GM23338 (cell line): Measurements from ENCODE around the gene MARCKSL1. TPM values are rescaled to one million over a fixed set of nuclear protein-coding genes. Genes with fewer than 3 reads are reported as not detected.
"Not testable (repeated sequence)": the region's sequence is repeated elsewhere in the genome, so short reads cannot be mapped to it uniquely, and the experiment has no call there.

Source experiments
- ATAC-seq: fragments of 200-7000 bp; cut with Tn5 transposase; 3 replicates; pipeline ENCODE4 v1.9.1; 2020
- DNase-seq: peaks from one replicate; pipeline ENCODE4 v3.0.0-alpha.2; 2015; ENCODE audit warnings: low spot score
- H2AFZ ChIP-seq: fragments of 200-600 bp; sonication (generic); 2 replicates; pipeline ENCODE4 v1.8.0; 2016; ENCODE audit warnings: antibody characterized with exemption, mild to moderate bottlenecking, moderate library complexity
- H3F3A ChIP-seq: fragments of 200-600 bp; sonication (generic); replicated peaks from 2 replicates; pipeline ENCODE4 v1.8.0; 2017; ENCODE audit warnings: antibody characterized with exemption, mixed run types, low read depth
- H3K27ac ChIP-seq: fragments of 200-600 bp; sonication (generic); 2 replicates; pipeline ENCODE4 v1.6.1; 2016; ENCODE audit warnings: low read depth
- H3K27me3 ChIP-seq: fragments of 200-600 bp; sonication (generic); 2 replicates; pipeline ENCODE4 v1.8.0; 2016; ENCODE audit warnings: mild to moderate bottlenecking, mixed run types, moderate library complexity; ENCODE audit not compliant: insufficient read depth
- H3K36me3 ChIP-seq: fragments of 200-600 bp; sonication (generic); 2 replicates; pipeline ENCODE4 v1.8.0; 2016; ENCODE audit warnings: mild to moderate bottlenecking; ENCODE audit not compliant: insufficient read depth
- H3K4me1 ChIP-seq: fragments of 200-600 bp; sonication (generic); 2 replicates; pipeline ENCODE4 v1.8.0; 2016; ENCODE audit warnings: mild to moderate bottlenecking, moderate library complexity; ENCODE audit not compliant: insufficient read depth
- H3K4me2 ChIP-seq: fragments of 200-600 bp; sonication (generic); 2 replicates; pipeline ENCODE4 v1.7.1; 2017; ENCODE audit warnings: mixed run types
- H3K4me3 ChIP-seq: fragments of 200-600 bp; sonication (generic); 2 replicates; pipeline ENCODE4 v1.6.1; 2016; ENCODE audit warnings: mixed run types
- H3K79me2 ChIP-seq: fragments of 200-600 bp; sonication (generic); replicated peaks from 2 replicates; pipeline ENCODE4 v1.8.0; 2017; ENCODE audit warnings: mild to moderate bottlenecking; ENCODE audit not compliant: insufficient read depth
- H3K9me2 ChIP-seq: fragments of 200-600 bp; sonication (generic); 2 replicates; pipeline ENCODE4 v1.8.0; 2017; ENCODE audit not compliant: insufficient read depth
- H4K20me1 ChIP-seq: fragments of 200-600 bp; sonication (generic); replicated peaks from 2 replicates; pipeline ENCODE4 v1.8.0; 2017; ENCODE audit warnings: mild to moderate bottlenecking; ENCODE audit not compliant: insufficient read depth
- H3K27ac Mint-ChIP-seq: 2 replicates; pipeline ENCODE4 v1.8.0; 2020; ENCODE audit warnings: inconsistent platforms, mild to moderate bottlenecking, moderate library complexity, mixed read lengths
- H3K27me3 Mint-ChIP-seq: 3 replicates; pipeline ENCODE4 v1.8.0; 2022; ENCODE audit warnings: low read depth, mild to moderate bottlenecking, moderate library complexity, mixed read lengths, inconsistent platforms; ENCODE audit not compliant: insufficient read depth, poor library complexity
- H3K36me3 Mint-ChIP-seq: 3 replicates; pipeline ENCODE4 v1.8.0; 2021; ENCODE audit warnings: low read depth, mild to moderate bottlenecking, inconsistent platforms, moderate library complexity, mixed read lengths
- H3K4me1 Mint-ChIP-seq: 3 replicates; pipeline ENCODE4 v1.8.0; 2020; ENCODE audit warnings: mild to moderate bottlenecking, inconsistent platforms, mixed read lengths
- H3K4me3 Mint-ChIP-seq: 3 replicates; pipeline ENCODE4 v1.8.0; 2021; ENCODE audit warnings: moderate library complexity, mild to moderate bottlenecking, inconsistent platforms, mixed read lengths
- H3K9me3 Mint-ChIP-seq: 3 replicates; pipeline ENCODE4 v1.8.0; 2020; ENCODE audit warnings: moderate library complexity, mild to moderate bottlenecking, inconsistent platforms, mixed read lengths
- CTCF ChIP-seq, 2 experiments: fragments of 200-600 bp in 1 of 2; sonication (generic) in 1 of 2; conservative IDR thresholded peaks; 2 replicates each; pipeline versions ENCODE4 v1.5.1 to v1.6.1; 2016 to 2017; ENCODE audit warnings: antibody characterized with exemption in 2 of 2, low read depth in 2 of 2, mild to moderate bottlenecking in 2 of 2, moderate library complexity in 1 of 2
- NANOG ChIP-seq: IDR thresholded peaks from 2 replicates; pipeline ENCODE4 v1.6.1; 2016; ENCODE audit warnings: antibody characterized with exemption, borderline replicate concordance
- POLR2AphosphoS5 ChIP-seq: IDR thresholded peaks from 2 replicates; pipeline ENCODE4 v1.6.1; 2016; ENCODE audit warnings: antibody characterized with exemption, low read depth
- REST ChIP-seq: IDR thresholded peaks from one replicate; pipeline ENCODE4 v1.6.1; 2018; ENCODE audit warnings: antibody characterized with exemption; ENCODE audit not compliant: unreplicated experiment
- ZNF462 ChIP-seq: fragments of 250-450 bp; sonication (Bioruptor Pico); IDR thresholded peaks from 2 replicates; pipeline ENCODE4 v1.5.0; 2020; ENCODE audit warnings: mild to moderate bottlenecking, moderate library complexity
- polyA plus RNA-seq: library from polyadenylated mRNA; unstranded; fragments of >200 nt; fragmentation: Nextera tagmentation; extraction: Ambion mirVana; gene quantifications from 2 replicates; pipeline ENCODE4 v1.2.1, GENCODE V29; 2016
- total RNA-seq: library from RNA; depleted of rRNA; stranded (reverse); fragments of >200 nt; shearing (Covaris generic); gene quantifications from 2 replicates; pipeline ENCODE4 v1.2.3, GENCODE V29; 2014

MARCKSL1 gene
- total and polyA plus RNA-seq, 2 experiments from 2014 or later, result 329 to 553 TPM

- H3K27me3 Mint-ChIP-seq, result peaks cover 7% of the 10 kb centered on the region
- H3K9me2 ChIP-seq, result no peaks in the 10 kb centered on the region
- H3F3A ChIP-seq, result no peaks in the 10 kb centered on the region
- no peaks in the 10 kb centered on the region for H3K9me3 Mint-ChIP-seq
- no peak for DNase-seq
- H3K4me1 ChIP-seq, result no peaks in the 10 kb centered on the region
- no peak for ATAC-seq
- no peak overlapping the region for H3K4me3 ChIP-seq
- H4K20me1 ChIP-seq, result no peaks in the 10 kb centered on the region
- no peak overlapping the region for H3K4me2 ChIP-seq
- no peak overlapping the region for H3K27ac ChIP-seq
- TF ChIP-seq POLR2AphosphoS5, result no peak
- TF ChIP-seq ZNF462 (CRISPR knock-in tag), result no peak
- TF ChIP-seq CTCF (conservative IDR thresholded peaks at IDR 0.05; ENCODE audit: low read depth in 2 of 2), result no peak
- TF ChIP-seq REST, result no peak
- TF ChIP-seq NANOG, result no peak
- H3K4me1 Mint-ChIP-seq, result peaks cover 3% of the 10 kb centered on the region; the same call in 2 of the 3 replicates
- H3K36me3 ChIP-seq, result peaks cover 2% of the 10 kb centered on the region; the same call in 1 of the 2 replicates
- no peak overlapping the region for H3K27ac Mint-ChIP-seq
- peaks cover 33% of the 10 kb centered on the region for H3K36me3 Mint-ChIP-seq
- H2AFZ ChIP-seq, result no peak overlapping the region
- no peaks in the 10 kb centered on the region for H3K27me3 ChIP-seq
- no peaks in the 10 kb centered on the region for H3K79me2 ChIP-seq
- no peak overlapping the region for H3K4me3 Mint-ChIP-seq
Measured at GRCh38 chr1:32285658-32286057, 50.4 kb downstream of the MARCKSL1 start.

GRCh38 chr1:32284777-32285176, 51.3 kb downstream of the MARCKSL1 start:
- H3K4me1 ChIP-seq, H3F3A ChIP-seq, H3K4me2 ChIP-seq, H3K9me3 Mint-ChIP-seq, H3K27ac ChIP-seq, H4K20me1 ChIP-seq, H3K4me3 ChIP-seq, H3K9me2 ChIP-seq, H3K36me3 ChIP-seq, H3K4me1 Mint-ChIP-seq, H3K79me2 ChIP-seq, H3K27ac Mint-ChIP-seq, H2AFZ ChIP-seq, ATAC-seq, DNase-seq, H3K27me3 Mint-ChIP-seq, H3K27me3 ChIP-seq, H3K4me3 Mint-ChIP-seq: not testable (repeated sequence)
- H3K36me3 Mint-ChIP-seq, result peaks cover 41% of the 10 kb centered on the region
